ENCODE data around the gene GLE1.
A peak's percentile ranks its signal among the peaks of the same experiment; 100 is the strongest.

The GLE1 gene

GRCh38 chr9:128540634-128541360, 36.3 kb downstream of the GLE1 start:
- Histone ChIP-seq H3K9me3 (no peaks in the 10 kb centered on the region), H3K36me3 (peaks cover 17% of the 10 kb centered on the region), H3K4me3 (ENCODE audit: low read depth, low read length) (no peak overlapping the region), H3K27me3 (no peaks in the 10 kb centered on the region), H3K4me1 (no peaks in the 10 kb centered on the region)
- DNase-seq = no peak
- no peak for TF ChIP-seq CTCF (IDR thresholded peaks at IDR 0.05; ENCODE audit: low read depth, low read length)

- H3K9me3 ChIP-seq = no peaks in the 10 kb centered on the region
- H3K4me3 ChIP-seq (ENCODE audit: low read depth, low read length) = no peak overlapping the region
- H3K36me3 ChIP-seq = peaks cover 2% of the 10 kb centered on the region; the same call in 1 of the 2 replicates
- TF ChIP-seq CTCF (IDR thresholded peaks at IDR 0.05; ENCODE audit: low read depth, low read length) = no peak
- no peak for DNase-seq
- peaks cover 4% of the 10 kb centered on the region for H3K4me1 ChIP-seq
- no peaks in the 10 kb centered on the region for H3K27me3 ChIP-seq
These were observed 42.0 kb downstream of the GLE1 start for GRCh38 chr9:128546504-128546903.

GRCh38 chr9:128548876-128549275, 44.4 kb downstream of the GLE1 start:
- Histone ChIP-seq H3K36me3 (no peaks in the 10 kb centered on the region), H3K9me3 (no peaks in the 10 kb centered on the region), H3K27me3 (no peaks in the 10 kb centered on the region), H3K4me3 (ENCODE audit: low read depth, low read length) (no peak overlapping the region), H3K4me1 (peaks cover 4% of the 10 kb centered on the region)
- no peak for TF ChIP-seq CTCF (IDR thresholded peaks at IDR 0.05; ENCODE audit: low read depth, low read length)
- DNase-seq = no peak

GRCh38 chr9:128550226-128550625, 45.7 kb downstream of the GLE1 start:
- Histone ChIP-seq H3K27me3 (no peaks in the 10 kb centered on the region), H3K9me3 (no peaks in the 10 kb centered on the region), H3K36me3 (no peaks in the 10 kb centered on the region), H3K4me3 (ENCODE audit: low read depth, low read length) (no peak overlapping the region), H3K4me1 (peaks cover 8% of the 10 kb centered on the region)
- DNase-seq = no peak
- no peak for TF ChIP-seq CTCF (IDR thresholded peaks at IDR 0.05; ENCODE audit: low read depth, low read length)

- H3K36me3 ChIP-seq = no peaks in the 10 kb centered on the region
- peak overlapping the region; percentile 75 for H3K4me3 ChIP-seq (ENCODE audit: low read depth, low read length)
- no peaks in the 10 kb centered on the region for H3K27me3 ChIP-seq
- DNase-seq = no peak
- TF ChIP-seq CTCF (IDR thresholded peaks at IDR 0.05; ENCODE audit: low read depth, low read length) = no peak
- no peaks in the 10 kb centered on the region for H3K9me3 ChIP-seq
- H3K4me1 ChIP-seq = peaks cover 8% of the 10 kb centered on the region
These were observed 46.5 kb downstream of the GLE1 start for GRCh38 chr9:128550770-128551656.
